IMR-90 (cell line): ENCODE data around the gene DENND6B. TPM values are rescaled to one million over a fixed set of nuclear protein-coding genes. Genes with fewer than 3 reads are reported as not detected.

ENCODE experiments used
- ATAC-seq: fragments of 200-7000 bp; cut with Tn5 transposase; 2 replicates; pipeline ENCODE4 v1.9.1; 2020; ENCODE audit warnings: low read depth, mild to moderate bottlenecking, moderate library complexity
- BruUV-seq: library from RNA; stranded (reverse); fragments of 400-500 nt; replicated peaks from 2 replicates; lab custom pipeline; 2021; lab: Mats Ljungman, UMichigan
- CTCF ChIA-PET: fragments of 300-600 bp; formaldehyde crosslinking; extraction: SDS; loops from one replicate; lab custom pipeline; 2021; ENCODE audit warnings: antibody characterized with exemption; lab: Yijun Ruan, JAX
- POLR2A ChIA-PET: fragments of 300-600 bp; sonication (Branson Sonifier 250); formaldehyde crosslinking; loops from one replicate; lab custom pipeline; 2022; ENCODE audit warnings: antibody characterized with exemption; ENCODE audit not compliant: unreplicated experiment; lab: Charles Lee
- DNase-seq: peaks from one replicate; pipeline ENCODE4 v3.0.0; 2013
- H2AFZ ChIP-seq: replicated peaks from 2 replicates; pipeline ENCODE3; 2013; ENCODE audit warnings: low read length, mild to moderate bottlenecking; ENCODE audit not compliant: poor library complexity
- H2AK5ac ChIP-seq: 2 replicates; pipeline ENCODE4 v1.6.1; 2013; ENCODE audit warnings: low read depth, low read length, inconsistent platforms
- H2AK9ac ChIP-seq: replicated peaks from 2 replicates; pipeline ENCODE3; 2013; ENCODE audit warnings: mild to moderate bottlenecking, low read depth, low read length, moderate library complexity; ENCODE audit not compliant: poor library complexity
- H2BK120ac ChIP-seq: 2 replicates; pipeline ENCODE4 v1.6.1; 2013; ENCODE audit warnings: low read depth, low read length, inconsistent platforms
- H2BK15ac ChIP-seq: 3 replicates; pipeline ENCODE4 v1.6.1; 2013; ENCODE audit warnings: low read depth, low read length, inconsistent platforms
- H2BK20ac ChIP-seq: 2 replicates; pipeline ENCODE4 v1.6.1; 2013; ENCODE audit warnings: low read depth, mild to moderate bottlenecking, inconsistent platforms, low read length, moderate library complexity
- H2BK5ac ChIP-seq: 2 replicates; pipeline ENCODE4 v1.6.1; 2013; ENCODE audit warnings: mild to moderate bottlenecking, low read depth, low read length, inconsistent platforms; ENCODE audit not compliant: poor library complexity, severe bottlenecking
- H3K14ac ChIP-seq: replicated peaks from 2 replicates; pipeline ENCODE4 v1.6.1; 2013; ENCODE audit warnings: low read depth, low read length, inconsistent platforms
- H3K18ac ChIP-seq: 2 replicates; pipeline ENCODE4 v1.6.1; 2013; ENCODE audit warnings: low read depth, low read length, control low read depth
- H3K23ac ChIP-seq: 2 replicates; pipeline ENCODE4 v1.6.1; 2013; ENCODE audit warnings: low read depth, low read length, inconsistent platforms
- H3K27ac ChIP-seq: 2 replicates; pipeline ENCODE4 v1.5.1; 2013; ENCODE audit warnings: mild to moderate bottlenecking, control low read depth, low read length; ENCODE audit not compliant: insufficient read depth
- H3K27me3 ChIP-seq: 2 replicates; pipeline ENCODE4 v1.6.1; 2013; ENCODE audit warnings: low read length; ENCODE audit not compliant: control insufficient read depth, insufficient read depth
- H3K36me3 ChIP-seq: 2 replicates; pipeline ENCODE4 v1.6.1; 2013; ENCODE audit warnings: low read length, mixed read lengths; ENCODE audit not compliant: control insufficient read depth, insufficient read depth
- H3K4ac ChIP-seq: 2 replicates; pipeline ENCODE4 v1.6.1; 2013; ENCODE audit warnings: low read depth, low read length, inconsistent platforms
- H3K4me1 ChIP-seq: 2 replicates; pipeline ENCODE4 v1.6.1; 2013; ENCODE audit warnings: low read length, mixed read lengths; ENCODE audit not compliant: control insufficient read depth, insufficient read depth
- H3K4me2 ChIP-seq: 2 replicates; pipeline ENCODE4 v1.6.1; 2013; ENCODE audit warnings: low read depth, mild to moderate bottlenecking, control low read depth, low read length, moderate library complexity
- H3K4me3 ChIP-seq: 2 replicates; pipeline ENCODE4 v1.5.1; 2013; ENCODE audit warnings: low read depth, mild to moderate bottlenecking, control low read depth, low read length, moderate library complexity; ENCODE audit not compliant: insufficient read depth
- H3K56ac ChIP-seq: 2 replicates; pipeline ENCODE4 v1.6.1; 2013; ENCODE audit warnings: low read length, inconsistent platforms; ENCODE audit not compliant: insufficient read depth; ENCODE audit errors: extremely low read depth
- H3K79me1 ChIP-seq, 2 experiments: 2 replicates each; pipeline ENCODE4 v1.6.1; 2013; ENCODE audit warnings: low read length in 2 of 2, inconsistent platforms in 1 of 2, low read depth in 1 of 2
- H3K9ac ChIP-seq: 2 replicates; pipeline ENCODE4 v1.6.1; 2013; ENCODE audit warnings: low read depth, low read length, control low read depth
- H3K9me1 ChIP-seq: 2 replicates; pipeline ENCODE4 v1.6.1; 2013; ENCODE audit warnings: low read length, inconsistent platforms; ENCODE audit not compliant: insufficient read depth
- H3K9me3 ChIP-seq: 2 replicates; pipeline ENCODE4 v1.6.1; 2013; ENCODE audit warnings: low read length; ENCODE audit not compliant: control insufficient read depth, insufficient read depth
- H4K20me1 ChIP-seq: 2 replicates; pipeline ENCODE4 v1.6.1; 2013; ENCODE audit warnings: low read length, inconsistent platforms; ENCODE audit not compliant: insufficient read depth
- H4K5ac ChIP-seq: 2 replicates; pipeline ENCODE4 v1.6.1; 2013; ENCODE audit warnings: mild to moderate bottlenecking, low read depth, low read length, control low read depth
- H4K8ac ChIP-seq, 2 experiments: 2 replicates each; pipeline ENCODE4 v1.6.1; 2013; ENCODE audit warnings: low read depth in 2 of 2, low read length in 2 of 2, control low read depth in 1 of 2, inconsistent platforms in 1 of 2
- H4K91ac ChIP-seq: 2 replicates; pipeline ENCODE4 v1.6.1; 2013; ENCODE audit warnings: low read depth, low read length, inconsistent platforms; ENCODE audit not compliant: insufficient read depth
- BHLHE40 ChIP-seq: fragments of 150-350 bp; IDR thresholded peaks from 2 replicates; pipeline ENCODE4 v1.6.1; 2016; ENCODE audit warnings: mild to moderate bottlenecking, low read depth, low read length
- CHD1 ChIP-seq: IDR thresholded peaks from 2 replicates; pipeline ENCODE4 v1.6.1; 2012; ENCODE audit warnings: low read depth, low read length, improper control_type of control experiment
- CTCF ChIP-seq: conservative IDR thresholded peaks from 2 replicates; pipeline ENCODE4 v1.5.1; 2012; ENCODE audit warnings: mild to moderate bottlenecking, low read depth, low read length, improper control_type of control experiment
- ELK1 ChIP-seq: fragments of 150-350 bp; IDR thresholded peaks from 2 replicates; pipeline ENCODE4 v1.6.1; 2016; ENCODE audit warnings: low read depth, mild to moderate bottlenecking, low read length, moderate library complexity, borderline replicate concordance
- FOS ChIP-seq: fragments of 150-350 bp; IDR thresholded peaks from 2 replicates; pipeline ENCODE4 v1.6.1; 2016; ENCODE audit warnings: low read depth, low read length
- MAFK ChIP-seq: IDR thresholded peaks from 2 replicates; pipeline ENCODE4 v1.6.1; 2012; ENCODE audit warnings: low read depth, low read length, improper control_type of control experiment
- MAZ ChIP-seq: IDR thresholded peaks from 2 replicates; pipeline ENCODE4 v1.6.1; 2012; ENCODE audit warnings: low read depth, mild to moderate bottlenecking, low read length, improper control_type of control experiment, moderate library complexity, borderline replicate concordance
- MXI1 ChIP-seq: IDR thresholded peaks from 2 replicates; pipeline ENCODE4 v1.6.1; 2012; ENCODE audit warnings: low read depth, mild to moderate bottlenecking, low read length, moderate library complexity, borderline replicate concordance
- NFE2L2 ChIP-seq: fragments of 150-350 bp; IDR thresholded peaks from 2 replicates; pipeline ENCODE4 v1.6.1; 2016; ENCODE audit warnings: low read depth, mild to moderate bottlenecking, low read length
- POLR2A ChIP-seq: IDR thresholded peaks from 2 replicates; pipeline ENCODE4 v1.6.1; 2012; ENCODE audit warnings: mild to moderate bottlenecking, low read depth, low read length
- RAD21 ChIP-seq: IDR thresholded peaks from 2 replicates; pipeline ENCODE4 v1.6.1; 2012; ENCODE audit warnings: low read length, improper control_type of control experiment
- RCOR1 ChIP-seq: IDR thresholded peaks from 2 replicates; pipeline ENCODE4 v1.6.1; 2012; ENCODE audit warnings: mild to moderate bottlenecking, low read length, improper control_type of control experiment; ENCODE audit not compliant: insufficient replicate concordance
- RFX5 ChIP-seq: IDR thresholded peaks from 2 replicates; pipeline ENCODE4 v1.8.0; 2012; ENCODE audit warnings: low read depth, mild to moderate bottlenecking, low read length, moderate library complexity
- SMC3 ChIP-seq: fragments of 150-350 bp; IDR thresholded peaks from 2 replicates; pipeline ENCODE4 v1.6.1; 2016; ENCODE audit warnings: low read depth, mild to moderate bottlenecking, antibody characterized with exemption, low read length, moderate library complexity
- USF2 ChIP-seq: fragments of 150-350 bp; IDR thresholded peaks from 2 replicates; pipeline ENCODE4 v1.6.1; 2017; ENCODE audit warnings: mild to moderate bottlenecking, antibody characterized with exemption, low read length, low read depth
- whole genome bisulfite sequencing, 2 experiments: methylation state at CpG; one replicate each; pipeline versions ENCODE4 v1.1.5 to v1.1.7; 2013; ENCODE audit warnings: missing lambda C conversion rate in 2 of 2; ENCODE audit not compliant: insufficient read length in 1 of 2; ENCODE audit errors: extremely low coverage in 2 of 2; 5-methylcytosine and 5-hydroxymethylcytosine counted together
- dilution Hi-C: fragments of 300-500 bp; cut with HindIII; formaldehyde crosslinking; loops from one replicate; pipeline ENCODE4 v1.14.3; 2018; ENCODE audit warnings: low sequenced_read_pairs; ENCODE audit not compliant: unreplicated experiment
- in situ Hi-C: fragments of 300-500 bp; cut with MboI; formaldehyde crosslinking; loops from 3 replicates; pipeline ENCODE4 v1.14.3; 2019; ENCODE audit warnings: low sequenced_read_pairs, inconsistent platforms, mixed read lengths
- intact Hi-C: fragments of 100-400 bp; cut with micrococcal nuclease; formaldehyde crosslinking; loops from 2 replicates; pipeline ENCODE4 v1.10.0; 2022
- polyA plus RNA-seq, 3 experiments: library from polyadenylated mRNA; depleted of rRNA; stranded (reverse); fragments of >200 nt; gene quantifications; 2 replicates each; pipeline ENCODE4 v1.2.3, GENCODE V29; 2012; ENCODE audit warnings: low replicate concordance in 1 of 3
- total RNA-seq: library from RNA; depleted of rRNA; stranded (reverse); fragments of >200 nt; gene quantifications from 2 replicates; pipeline ENCODE4 v1.2.3, GENCODE V29; 2012

The DENND6B gene
- total and polyA plus RNA-seq, 2 of the 4 experiments (the other 2 are of a cell fraction): 0.36 to 4.9 TPM

GRCh38 chr22:50275181-50276055 is 51.4 kb downstream of the DENND6B start:
- Histone ChIP-seq H3K4me1 (peaks cover 11% of the 10 kb centered on the region), H3K9ac (no peak overlapping the region), H3K18ac (no peak overlapping the region), H3K9me1 (no peaks in the 10 kb centered on the region), H2AFZ (no peak overlapping the region), H2BK5ac (no peak overlapping the region), H4K5ac (no peak overlapping the region), H3K79me1 (peaks cover 0 to 22% of the 10 kb centered on the region in 2 experiments; a peak in 1 of 4 replicates), H4K20me1 (peaks cover 56% of the 10 kb centered on the region), H2BK20ac (no peak overlapping the region), H3K4me2 (no peak overlapping the region), H3K36me3 (peaks cover 62% of the 10 kb centered on the region), H3K9me3 (no peaks in the 10 kb centered on the region), H2AK5ac (no peak overlapping the region), H3K4me3 (no peak overlapping the region), H3K14ac (no peak overlapping the region), H2AK9ac (no peak overlapping the region), H3K23ac (no peak overlapping the region), H3K56ac (no peak overlapping the region), H2BK15ac (no peak overlapping the region), H4K8ac (no peak overlapping the region), H3K27ac (no peak overlapping the region), H2BK120ac (no peak overlapping the region), H3K27me3 (no peaks in the 10 kb centered on the region), H3K4ac (no peak overlapping the region), H4K91ac (no peak overlapping the region)
- ChIA-PET CTCF (no interaction called here), POLR2A (no interaction called here)
- dilution Hi-C loops (no loop called here), in situ Hi-C loops (loop anchor here (10.0 kb wide), 1 partner anchor 49 kb away; the partner anchor contains the start of gene DENND6B), intact Hi-C loops (no loop called here)
- ATAC-seq: no peak
- no peak for DNase-seq
- 94% methylated on average over 22 of the region's 43 CpGs; no CpG with 5 or more reads in 1 of the 2 experiments for WGBS, 2 experiments
- TSS peak; percentile 96 for BruUV-seq
- TF ChIP-seq RAD21 (no peak), RCOR1 (no peak), USF2 (no peak), MXI1 (no peak), NFE2L2 (no peak), BHLHE40 (no peak), SMC3 (no peak), CTCF (no peak), RFX5 (no peak), FOS (no peak), MAZ (no peak), MAFK (no peak), ELK1 (no peak), CHD1 (no peak), POLR2A (no peak)
